Measurements from ENCODE around the gene MLLT6. TPM values are rescaled to one million over a fixed set of nuclear protein-coding genes. Genes with fewer than 3 reads are reported as not detected.

MLLT6 gene
- total RNA-seq, 1 experiment from 2014 or later: 50.6 TPM

- Histone ChIP-seq H3K27ac (ENCODE audit: low read length) (peak overlapping the region; percentile 29; the same call in 1 of the 2 replicates), H3K9me3 (ENCODE audit: control insufficient read depth, insufficient read depth, low read depth, low read length) (no peaks in the 10 kb centered on the region), H3K4me3 (ENCODE audit: low read depth in 2 of 2, low read length in 2 of 2) (peak overlapping the region; percentile 33 to 37), H3K27me3 (ENCODE audit: control insufficient read depth, insufficient read depth, low read length) (no peaks in the 10 kb centered on the region), H3K4me1 (ENCODE audit: control insufficient read depth, insufficient read depth, low read length) (peaks cover 10% of the 10 kb centered on the region), H3K36me3 (ENCODE audit: control insufficient read depth, insufficient read depth, low read length) (no peaks in the 10 kb centered on the region)
- ChIA-PET CTCF (interaction anchor here (1.2 kb wide), 1 partner anchor 9 kb away, joined by 9 read pairs; no protein-coding TSS in a partner anchor), POLR2A (no interaction called here)
- in situ Hi-C loops (cut with HindIII; ENCODE audit: low pct_unique_long_range_greater_than_20kb, low sequenced_read_pairs) (no loop called here), intact Hi-C loops (cut with micrococcal nuclease; ENCODE audit: unreplicated experiment) (no loop called here)
- BruUV-seq (replicated peaks): TSS peak; percentile 97
- TF ChIP-seq SIN3A (IDR thresholded peaks at IDR 0.05; ENCODE audit: borderline replicate concordance, insufficient read depth, low read depth, low read length) (no peak), TCF7L2 (IDR thresholded peaks at IDR 0.05; ENCODE audit: low read depth, low read length) (no peak), CTCF (IDR thresholded peaks at IDR 0.05) (no peak), POLR2AphosphoS5 (IDR thresholded peaks at IDR 0.05; ENCODE audit: low read depth, low read length) (no peak), REST (IDR thresholded peaks at IDR 0.05; ENCODE audit: insufficient read depth in 1 of 2, low read depth in 2 of 2, low read length in 1 of 2) (no peak)
- ATAC-seq (no peak), DNase-seq (ENCODE audit: low read depth, low spot score) (no peak)
These were observed 32.9 kb upstream of the MLLT6 start for GRCh38 chr17:38671939-38672720.

- POLR2A ChIA-PET: no interaction called here
- CTCF ChIA-PET: no interaction called here
- BruUV-seq (replicated peaks): no TSS peak
- DNase-seq (ENCODE audit: low read depth, low spot score) (no peak), ATAC-seq (no peak; the same call in 1 of the 2 replicates)
- peak overlapping the region; percentile 51; the same call in 1 of the 2 replicates for H3K27ac ChIP-seq (ENCODE audit: low read length)
- H3K27me3 ChIP-seq (ENCODE audit: control insufficient read depth, insufficient read depth, low read length): no peaks in the 10 kb centered on the region
- in situ Hi-C loops (cut with HindIII; ENCODE audit: low pct_unique_long_range_greater_than_20kb, low sequenced_read_pairs) (no loop called here), intact Hi-C loops (cut with micrococcal nuclease; ENCODE audit: unreplicated experiment) (no loop called here)
- H3K4me1 ChIP-seq (ENCODE audit: control insufficient read depth, insufficient read depth, low read length): peaks cover 10% of the 10 kb centered on the region
- no peaks in the 10 kb centered on the region for H3K36me3 ChIP-seq (ENCODE audit: control insufficient read depth, insufficient read depth, low read length)
- H3K9me3 ChIP-seq (ENCODE audit: control insufficient read depth, insufficient read depth, low read depth, low read length): no peaks in the 10 kb centered on the region
- TF ChIP-seq SIN3A (IDR thresholded peaks at IDR 0.05; ENCODE audit: borderline replicate concordance, insufficient read depth, low read depth, low read length) (no peak), TCF7L2 (IDR thresholded peaks at IDR 0.05; ENCODE audit: low read depth, low read length) (no peak), CTCF (IDR thresholded peaks at IDR 0.05) (no peak), POLR2AphosphoS5 (IDR thresholded peaks at IDR 0.05; ENCODE audit: low read depth, low read length) (no peak), REST (IDR thresholded peaks at IDR 0.05; ENCODE audit: insufficient read depth in 1 of 2, low read depth in 2 of 2, low read length in 1 of 2) (no peak)
- peak overlapping the region; percentile 59 to 62 for H3K4me3 ChIP-seq (ENCODE audit: low read depth in 2 of 2, low read length in 2 of 2)
These were observed 32.0 kb upstream of the MLLT6 start for GRCh38 chr17:38672788-38673706.

Data from Panc1 (cell line).